Activated naive CD8-positive, alpha-beta T cell treated with anti-CD3 and anti-CD28 coated beads, Interleukin-2, amount 10 ng/mL, durations not matched to agents 7 days and 5 days (primary cell): Measurements from ENCODE around the gene SSX2. TPM values are rescaled to one million over a fixed set of nuclear protein-coding genes. Genes with fewer than 3 reads are reported as not detected.
"Not testable (repeated sequence)": the region's sequence is repeated elsewhere in the genome, so short reads cannot be mapped to it uniquely, and the experiment has no call there.

Experiments
- ATAC-seq: fragments of 150-1000 bp; cut with Tn5 transposase; one replicate; pipeline ENCODE4 v1.10.0; 2021; ENCODE audit warnings: low read depth, moderate library complexity
- POLR2A ChIA-PET: fragments of 350-600 bp; sonication (Branson Sonifier 250); formaldehyde crosslinking; loops from one replicate; lab custom pipeline; 2021; ENCODE audit warnings: antibody characterized with exemption; lab: Charles Lee
- DNase-seq: peaks from one replicate; pipeline ENCODE4 v3.0.0; 2021
- H3K27ac Mint-ChIP-seq: one replicate; pipeline ENCODE4 v1.8.0; 2022; ENCODE audit warnings: mild to moderate bottlenecking, mixed read lengths
- H3K27me3 Mint-ChIP-seq: one replicate; pipeline ENCODE4 v1.8.0; 2022; ENCODE audit warnings: mild to moderate bottlenecking, moderate library complexity, mixed read lengths
- H3K36me3 Mint-ChIP-seq: one replicate; pipeline ENCODE4 v1.8.0; 2021; ENCODE audit warnings: mild to moderate bottlenecking, mixed read lengths
- H3K4me1 Mint-ChIP-seq: one replicate; pipeline ENCODE4 v1.8.0; 2021; ENCODE audit warnings: mixed read lengths
- H3K4me3 Mint-ChIP-seq: one replicate; pipeline ENCODE4 v1.8.0; 2022; ENCODE audit warnings: mild to moderate bottlenecking, moderate library complexity, mixed read lengths
- H3K9me3 Mint-ChIP-seq: one replicate; pipeline ENCODE4 v1.8.0; 2021; ENCODE audit warnings: mixed read lengths
- total RNA-seq, 2 experiments: library from RNA; stranded (reverse); gene quantifications; one replicate each; pipeline ENCODE4 v1.2.3, GENCODE V29; 2021

Gene SSX2, protein sequence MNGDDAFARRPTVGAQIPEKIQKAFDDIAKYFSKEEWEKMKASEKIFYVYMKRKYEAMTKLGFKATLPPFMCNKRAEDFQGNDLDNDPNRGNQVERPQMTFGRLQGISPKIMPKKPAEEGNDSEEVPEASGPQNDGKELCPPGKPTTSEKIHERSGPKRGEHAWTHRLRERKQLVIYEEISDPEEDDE
- not detected for total RNA-seq

DNA sequence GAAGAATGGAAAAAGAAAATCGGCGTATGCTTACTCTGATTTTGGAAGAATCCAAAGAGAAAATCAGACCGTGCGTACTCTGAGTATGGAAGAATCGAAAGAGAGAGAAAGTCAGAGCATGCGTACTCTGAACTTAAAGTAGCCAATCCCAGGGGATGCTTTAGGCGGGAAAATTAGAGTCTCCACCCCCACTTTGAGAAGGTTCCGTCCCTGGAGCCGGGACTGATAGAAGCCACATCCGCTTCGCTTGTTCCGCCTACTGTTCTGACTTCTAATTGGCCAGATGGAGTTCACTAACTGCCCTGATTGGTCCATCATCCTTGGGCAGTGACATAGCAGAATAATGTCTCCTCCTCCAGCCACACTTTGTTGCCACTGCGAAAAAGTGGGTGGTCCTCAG is at the start of gene SSX2:
SSX2 (minus strand) TSS at position 101 of the 400 bp plus-strand sequence. CDS start 1,429 bp downstream, outside the sequence.
- H3K27me3 Mint-ChIP-seq, H3K27ac Mint-ChIP-seq, H3K4me1 Mint-ChIP-seq, H3K36me3 Mint-ChIP-seq, DNase-seq, POLR2A ChIA-PET, ATAC-seq, H3K4me3 Mint-ChIP-seq, H3K9me3 Mint-ChIP-seq: not testable (repeated sequence)

DNA sequence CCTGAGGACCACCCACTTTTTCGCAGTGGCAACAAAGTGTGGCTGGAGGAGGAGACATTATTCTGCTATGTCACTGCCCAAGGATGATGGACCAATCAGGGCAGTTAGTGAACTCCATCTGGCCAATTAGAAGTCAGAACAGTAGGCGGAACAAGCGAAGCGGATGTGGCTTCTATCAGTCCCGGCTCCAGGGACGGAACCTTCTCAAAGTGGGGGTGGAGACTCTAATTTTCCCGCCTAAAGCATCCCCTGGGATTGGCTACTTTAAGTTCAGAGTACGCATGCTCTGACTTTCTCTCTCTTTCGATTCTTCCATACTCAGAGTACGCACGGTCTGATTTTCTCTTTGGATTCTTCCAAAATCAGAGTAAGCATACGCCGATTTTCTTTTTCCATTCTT is 44.0 kb upstream of the SSX2 start, which contains the start of gene SSX2B:
SSX2B (plus strand) TSS at position 301 of the 400 bp plus-strand sequence. CDS start 1,429 bp downstream, outside the sequence.
- ATAC-seq, H3K9me3 Mint-ChIP-seq, H3K27ac Mint-ChIP-seq, H3K4me3 Mint-ChIP-seq, H3K36me3 Mint-ChIP-seq, H3K4me1 Mint-ChIP-seq, POLR2A ChIA-PET, DNase-seq, H3K27me3 Mint-ChIP-seq: not testable (repeated sequence)

DNA sequence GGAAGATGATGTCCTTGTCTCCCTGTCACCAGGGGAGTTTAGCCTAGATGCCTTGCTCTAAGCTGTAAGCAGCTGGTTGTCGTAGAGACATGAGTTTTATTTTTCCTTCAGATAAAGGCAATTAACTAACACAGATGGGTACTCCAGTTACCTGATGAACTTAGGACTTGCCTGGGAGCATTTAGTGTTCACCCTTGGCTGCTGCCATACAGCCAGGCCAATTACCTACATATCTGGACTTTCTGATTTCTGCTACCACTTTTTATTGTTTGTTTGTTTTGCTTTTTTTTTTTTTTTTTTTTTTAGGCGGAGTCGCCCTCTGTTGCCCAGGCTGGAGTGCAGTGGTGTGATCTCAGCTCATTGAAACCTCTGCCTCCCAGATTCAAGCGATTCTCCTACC is 14.9 kb downstream of the SSX2 start:
- H3K27me3 Mint-ChIP-seq, ATAC-seq, H3K27ac Mint-ChIP-seq, H3K4me3 Mint-ChIP-seq, H3K9me3 Mint-ChIP-seq, DNase-seq, H3K36me3 Mint-ChIP-seq, POLR2A ChIA-PET, H3K4me1 Mint-ChIP-seq: not testable (repeated sequence)

DNA sequence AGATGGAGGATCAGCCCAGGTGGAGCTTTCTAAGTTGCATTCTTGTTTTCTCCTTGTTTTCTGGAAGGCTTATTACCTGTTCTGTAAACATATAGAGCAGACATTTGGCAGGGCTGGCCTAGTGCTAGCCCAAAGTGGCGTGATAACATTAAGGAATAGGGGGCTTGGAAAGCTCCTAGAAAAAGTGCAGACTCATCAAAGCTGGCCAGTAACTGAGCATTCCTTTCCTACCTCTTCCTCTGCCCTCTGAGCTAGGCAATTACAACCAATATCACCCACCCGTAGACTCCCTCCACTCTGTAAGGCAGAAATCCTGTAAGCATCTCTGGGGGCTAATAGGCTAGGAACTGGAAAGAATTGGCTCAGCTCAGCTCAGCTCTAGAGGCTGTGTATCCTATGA is 44.8 kb downstream of the SSX2 start:
- H3K4me3 Mint-ChIP-seq, ATAC-seq, H3K27ac Mint-ChIP-seq, H3K9me3 Mint-ChIP-seq, DNase-seq, H3K27me3 Mint-ChIP-seq, POLR2A ChIA-PET, H3K36me3 Mint-ChIP-seq, H3K4me1 Mint-ChIP-seq: not testable (repeated sequence)

DNA sequence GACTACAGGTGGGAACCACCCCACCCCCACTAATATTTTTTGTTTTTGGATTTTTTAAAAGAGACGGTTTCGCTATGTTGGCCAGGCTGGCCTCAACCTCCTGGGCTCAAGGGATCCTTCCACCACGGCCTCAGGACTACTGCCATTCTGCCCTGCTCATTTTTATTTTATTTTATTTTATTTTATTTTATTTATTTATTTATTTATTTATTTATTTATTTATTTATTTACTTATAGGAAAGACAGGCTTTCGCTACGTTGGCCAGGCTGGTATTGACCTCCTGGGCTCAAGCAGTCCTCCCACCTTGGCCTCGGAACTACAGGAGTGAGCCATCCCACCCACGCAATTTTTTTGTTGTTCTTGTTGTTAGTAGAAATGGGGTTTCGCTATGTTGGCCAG is 51.5 kb downstream of the SSX2 start:
- H3K36me3 Mint-ChIP-seq, H3K27ac Mint-ChIP-seq, H3K27me3 Mint-ChIP-seq, DNase-seq, ATAC-seq, H3K4me1 Mint-ChIP-seq, H3K4me3 Mint-ChIP-seq, POLR2A ChIA-PET, H3K9me3 Mint-ChIP-seq: not testable (repeated sequence)

DNA sequence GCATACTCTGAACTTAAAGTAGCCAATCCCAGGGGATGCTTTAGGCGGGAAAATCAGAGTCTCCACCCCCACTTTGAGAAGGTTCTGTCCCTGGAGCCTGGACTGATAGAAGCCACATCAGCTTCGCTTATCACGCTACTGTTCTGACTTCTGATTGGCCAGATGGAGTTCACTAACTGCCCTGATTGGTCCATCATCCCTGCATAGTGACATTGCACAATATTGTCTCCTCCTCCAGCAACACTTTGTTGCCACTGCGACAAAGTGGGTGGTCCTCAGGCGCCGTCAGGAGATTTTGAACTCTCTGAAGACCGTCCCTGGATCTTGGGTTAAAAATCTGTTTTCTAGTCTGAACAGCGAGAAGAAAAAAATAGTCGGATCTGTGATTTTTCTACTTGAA is 52.2 kb downstream of the SSX2 start, which contains the start of gene SSX7:
SSX7 (minus strand) TSS at position 101 of the 400 bp plus-strand sequence. CDS start 1,428 bp downstream, outside the sequence.
- H3K27ac Mint-ChIP-seq, H3K4me3 Mint-ChIP-seq, H3K36me3 Mint-ChIP-seq, H3K27me3 Mint-ChIP-seq, H3K4me1 Mint-ChIP-seq, ATAC-seq, POLR2A ChIA-PET, DNase-seq, H3K9me3 Mint-ChIP-seq: not testable (repeated sequence)

DNA sequence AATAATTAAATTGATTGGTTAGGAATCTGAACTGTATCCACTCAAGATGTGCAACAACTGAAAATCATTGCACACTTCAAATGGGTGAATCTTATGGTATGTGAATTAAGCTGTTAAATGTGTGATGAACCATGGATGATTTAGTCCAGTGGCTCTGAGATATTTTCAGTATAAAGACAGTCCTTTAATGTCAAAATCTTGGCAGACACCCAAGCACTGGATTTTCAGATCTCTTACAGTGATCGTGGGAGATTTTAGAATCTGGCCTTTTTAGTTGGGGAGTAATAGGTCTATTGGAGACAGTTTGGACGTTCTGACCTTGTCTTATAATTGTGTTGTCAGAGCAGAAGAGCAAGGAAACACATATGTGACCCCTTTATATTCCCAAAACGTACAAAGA is 56.3 kb downstream of the SSX2 start:
- POLR2A ChIA-PET, H3K27ac Mint-ChIP-seq, H3K36me3 Mint-ChIP-seq, H3K9me3 Mint-ChIP-seq, H3K4me3 Mint-ChIP-seq, H3K4me1 Mint-ChIP-seq, H3K27me3 Mint-ChIP-seq, ATAC-seq, DNase-seq: not testable (repeated sequence)

DNA sequence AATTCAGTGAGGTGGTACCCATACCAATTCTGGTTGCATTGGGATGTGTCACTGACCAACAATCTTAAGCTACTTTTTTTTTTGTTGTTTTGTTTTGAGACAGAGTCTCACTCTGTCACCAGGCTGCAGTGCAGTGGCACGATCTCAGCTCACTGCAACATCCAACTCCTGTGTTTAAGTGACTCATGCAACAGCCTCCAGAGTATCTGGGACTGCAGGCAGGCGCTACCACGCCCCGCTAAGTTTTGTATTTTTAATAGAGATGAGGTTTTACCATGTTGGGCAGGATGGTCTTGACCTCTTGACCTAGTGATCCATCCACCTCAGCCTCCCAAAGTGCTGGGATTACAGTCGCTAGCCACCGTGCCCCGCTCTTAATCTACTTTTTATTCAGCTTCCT is 58.0 kb downstream of the SSX2 start:
- H3K9me3 Mint-ChIP-seq, H3K4me1 Mint-ChIP-seq, DNase-seq, ATAC-seq, POLR2A ChIA-PET, H3K27me3 Mint-ChIP-seq, H3K4me3 Mint-ChIP-seq, H3K27ac Mint-ChIP-seq, H3K36me3 Mint-ChIP-seq: not testable (repeated sequence)

Other genes with a start within 250 kb of the SSX2 start
- gene XAGE1A, start 211.4 kb downstream of the SSX2 start, total RNA-seq, result not detected
- gene XAGE1B, start 190.1 kb downstream of the SSX2 start, total RNA-seq, result not detected
- not detected for gene SSX7, start 52.3 kb downstream of the SSX2 start, total RNA-seq
- not detected for gene SSX2B, start 44.1 kb upstream of the SSX2 start, total RNA-seq
- not detected for gene SPANXN5, start 90.2 kb upstream of the SSX2 start, total RNA-seq
- not detected for gene XAGE5, start 104.1 kb upstream of the SSX2 start, total RNA-seq
- gene XAGE3, start 160.9 kb upstream of the SSX2 start, total RNA-seq, result not detected
- 10 to 100 TPM; 15.6 to 16.6 TPM for gene FAM156B, start 190.2 kb upstream of the SSX2 start, total RNA-seq